Epithelial cell of proximal tubule (primary cell): ENCODE measurements around the gene APH1B. TPM values are rescaled to one million over a fixed set of nuclear protein-coding genes. Genes with fewer than 3 reads are reported as not detected.
"Not testable (repeated sequence)": the region's sequence is repeated elsewhere in the genome, so short reads cannot be mapped to it uniquely, and the experiment has no call there.

Experiments used
- DNase-seq: peaks from one replicate; pipeline ENCODE4 v3.0.0-alpha.2; 2011; ENCODE audit warnings: low read depth
- H3K4me3 ChIP-seq: 2 replicates; pipeline ENCODE4 v1.5.1; 2011; ENCODE audit warnings: low read depth, mild to moderate bottlenecking, low read length
- CTCF ChIP-seq: conservative IDR thresholded peaks from 2 replicates; pipeline ENCODE4 v1.5.1; 2012; ENCODE audit warnings: low read depth, mild to moderate bottlenecking, low read length
- total RNA-seq: library from RNA; depleted of rRNA; stranded (reverse); fragments of >200 nt; gene quantifications from 2 replicates; pipeline ENCODE4 v1.2.3, GENCODE V29; 2015

The APH1B gene
- total RNA-seq, 1 donor from 2014 or later, result 3.9 TPM

GRCh38 chr15:63318344-63318743 lies 40.9 kb downstream of the APH1B start:
- no peak for TF ChIP-seq CTCF
- no peak overlapping the region for H3K4me3 ChIP-seq
- DNase-seq, result no peak

GRCh38 chr15:63319065-63319464 lies 41.7 kb downstream of the APH1B start:
- DNase-seq, result no peak
- H3K4me3 ChIP-seq, result no peak overlapping the region
- no peak for TF ChIP-seq CTCF

- H3K4me3 ChIP-seq, DNase-seq: not testable (repeated sequence)
Observed at GRCh38 chr15:63320446-63320845, 43.0 kb downstream of the APH1B start.

- not testable (repeated sequence) for DNase-seq
Observed at GRCh38 chr15:63320981-63321380, 43.6 kb downstream of the APH1B start.

GRCh38 chr15:63321462-63321861 lies 44.1 kb downstream of the APH1B start:
- TF ChIP-seq CTCF, result no peak
- no peak overlapping the region for H3K4me3 ChIP-seq
- DNase-seq, result no peak

More at GRCh38 chr15:63320981-63321380, 43.6 kb downstream of the APH1B start:
- not testable (repeated sequence) for H3K4me3 ChIP-seq

GRCh38 chr15:63322541-63322940 lies 45.1 kb downstream of the APH1B start:
- H3K4me3 ChIP-seq, result no peak overlapping the region
- TF ChIP-seq CTCF, result no peak
- no peak for DNase-seq

GRCh38 chr15:63323798-63324563 lies 46.6 kb downstream of the APH1B start:
- H3K4me3 ChIP-seq, result no peak overlapping the region
- DNase-seq, result no peak
- TF ChIP-seq CTCF, result no peak

GRCh38 chr15:63324770-63325169 lies 47.4 kb downstream of the APH1B start:
- TF ChIP-seq CTCF, result no peak
- DNase-seq, result no peak

More at GRCh38 chr15:63324770-63325169, 47.4 kb downstream of the APH1B start:
- no peak overlapping the region for H3K4me3 ChIP-seq
